Calu3 (cell line): ENCODE data around the gene HS3ST6. TPM values are rescaled to one million over a fixed set of nuclear protein-coding genes. Genes with fewer than 3 reads are reported as not detected.

Experiments
- BruUV-seq: library from RNA; stranded (reverse); fragments of 400-500 nt; replicated peaks from 2 replicates; lab custom pipeline; 2021; lab: Mats Ljungman, UMichigan
- CTCF ChIA-PET: fragments of 300-600 bp; sonication (Branson Sonifier 250); formaldehyde crosslinking; loops from one replicate; lab custom pipeline; 2022; ENCODE audit warnings: antibody characterized with exemption; lab: Charles Lee
- DNase-seq: peaks from one replicate; pipeline ENCODE4 v3.0.0; 2022
- H3K27ac Mint-ChIP-seq: one replicate; pipeline ENCODE4 v1.8.0; 2022; ENCODE audit warnings: mixed read lengths; ENCODE audit not compliant: unreplicated experiment
- H3K27me3 Mint-ChIP-seq: one replicate; pipeline ENCODE4 v1.8.0; 2022; ENCODE audit warnings: mixed read lengths; ENCODE audit not compliant: unreplicated experiment
- H3K36me3 Mint-ChIP-seq: one replicate; pipeline ENCODE4 v1.8.0; 2022; ENCODE audit warnings: mild to moderate bottlenecking, moderate library complexity, mixed read lengths; ENCODE audit not compliant: insufficient read depth, unreplicated experiment
- H3K4me1 Mint-ChIP-seq: one replicate; pipeline ENCODE4 v1.8.0; 2022; ENCODE audit warnings: mild to moderate bottlenecking, low read depth, mixed read lengths; ENCODE audit not compliant: unreplicated experiment
- H3K4me3 Mint-ChIP-seq: one replicate; pipeline ENCODE4 v1.8.0; 2022; ENCODE audit warnings: mild to moderate bottlenecking, low read depth, moderate library complexity, mixed read lengths; ENCODE audit not compliant: unreplicated experiment
- H3K9me3 Mint-ChIP-seq: one replicate; pipeline ENCODE4 v1.8.0; 2022; ENCODE audit warnings: low read depth, mixed read lengths; ENCODE audit not compliant: unreplicated experiment
- CTCF ChIP-seq: fragments of 200-600 bp; IDR thresholded peaks from one replicate; pipeline ENCODE4 v1.8.0; 2022; ENCODE audit warnings: antibody characterized with exemption; ENCODE audit not compliant: unreplicated experiment
- intact Hi-C: fragments of 100-400 bp; cut with micrococcal nuclease; formaldehyde crosslinking; loops from one replicate; pipeline ENCODE4 v1.10.0; 2022; ENCODE audit not compliant: unreplicated experiment
- total RNA-seq: library from RNA; stranded (reverse); gene quantifications from 2 replicates; pipeline ENCODE4 v1.2.3, GENCODE V29; 2022

HS3ST6 gene
- total RNA-seq, 1 experiment from 2014 or later, result not detected

- intact Hi-C loops, result no loop called here
- no peaks in the 10 kb centered on the region for H3K9me3 Mint-ChIP-seq
- BruUV-seq, result no TSS peak
- no peak overlapping the region for H3K4me3 Mint-ChIP-seq
- TF ChIP-seq CTCF, result no peak
- DNase-seq, result no peak
- H3K27ac Mint-ChIP-seq, result no peak overlapping the region
- peaks cover 24% of the 10 kb centered on the region for H3K4me1 Mint-ChIP-seq
- H3K36me3 Mint-ChIP-seq, result no peaks in the 10 kb centered on the region
- CTCF ChIA-PET, result no interaction called here
- peaks cover 50% of the 10 kb centered on the region for H3K27me3 Mint-ChIP-seq
These were observed 6.0 kb downstream of the HS3ST6 start for GRCh38 chr16:1912215-1912543.

DNA sequence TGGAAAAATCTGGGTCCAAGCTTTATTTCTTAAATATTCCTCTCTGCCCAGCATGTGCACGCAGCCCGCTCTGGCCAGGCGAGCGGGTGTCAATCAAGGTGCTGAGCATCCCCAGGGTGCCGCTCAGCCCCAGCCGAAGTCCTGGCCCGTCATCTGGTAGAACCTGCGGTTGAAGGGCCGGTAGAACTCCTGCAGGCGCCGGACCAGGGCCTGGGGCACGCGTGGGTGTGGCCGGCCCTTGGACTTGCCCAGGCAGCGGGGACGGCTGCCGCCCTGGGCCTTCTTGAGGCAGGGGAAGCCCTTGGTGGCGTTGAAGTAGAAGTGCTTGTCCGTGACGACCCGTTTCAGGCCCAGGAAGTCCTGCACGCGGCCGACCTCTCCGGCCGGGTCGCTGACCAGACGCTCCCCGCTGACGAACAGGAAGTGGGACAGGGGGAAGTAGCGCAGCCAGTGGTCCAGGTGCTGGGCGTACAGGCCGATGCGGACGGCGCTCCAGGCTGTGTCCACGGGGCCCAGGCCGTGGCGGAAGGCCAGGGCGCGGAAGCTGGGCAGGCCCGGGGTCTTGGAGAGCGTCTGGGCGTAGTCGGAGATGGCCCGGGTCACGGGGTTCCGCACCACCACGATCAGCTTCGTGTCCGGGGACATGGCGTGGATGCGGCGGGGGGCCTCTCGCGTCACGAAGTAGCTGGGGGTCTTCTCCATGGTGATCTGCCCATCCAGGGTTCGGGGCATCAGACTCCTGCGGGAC, 6.6 kb downstream of the HS3ST6 start:
- intact Hi-C loops, result no loop called here
- Mint-ChIP-seq H3K27me3 (peaks cover 50% of the 10 kb centered on the region), H3K36me3 (no peaks in the 10 kb centered on the region), H3K9me3 (no peaks in the 10 kb centered on the region), H3K4me3 (no peak overlapping the region), H3K27ac (no peak overlapping the region), H3K4me1 (peaks cover 27% of the 10 kb centered on the region)
- CTCF ChIA-PET, result no interaction called here
- TF ChIP-seq CTCF, result no peak
- BruUV-seq, result no TSS peak
- no peak for DNase-seq

GRCh38 chr16:1909561-1910231, 8.5 kb downstream of the HS3ST6 start:
- H3K27me3 Mint-ChIP-seq, result peaks cover 50% of the 10 kb centered on the region
- CTCF ChIA-PET, result no interaction called here
- no peak for DNase-seq
- no peak overlapping the region for H3K4me3 Mint-ChIP-seq
- BruUV-seq, result no TSS peak
- no peak overlapping the region for H3K27ac Mint-ChIP-seq
- TF ChIP-seq CTCF, result no peak
- no peaks in the 10 kb centered on the region for H3K9me3 Mint-ChIP-seq
- no peaks in the 10 kb centered on the region for H3K36me3 Mint-ChIP-seq
- H3K4me1 Mint-ChIP-seq, result peaks cover 36% of the 10 kb centered on the region
- intact Hi-C loops, result no loop called here

GRCh38 chr16:1908983-1909382, 9.2 kb downstream of the HS3ST6 start:
- H3K27ac Mint-ChIP-seq, result no peak overlapping the region
- no TSS peak for BruUV-seq
- peaks cover 36% of the 10 kb centered on the region for H3K4me1 Mint-ChIP-seq
- intact Hi-C loops, result no loop called here
- no peak overlapping the region for H3K4me3 Mint-ChIP-seq
- CTCF ChIA-PET, result interaction anchor here (0.5 to 1.1 kb wide), 2 partner anchors 22 to 43 kb away, joined by 3 read pairs; no protein-coding TSS in a partner anchor
- no peaks in the 10 kb centered on the region for H3K9me3 Mint-ChIP-seq
- H3K27me3 Mint-ChIP-seq, result peaks cover 53% of the 10 kb centered on the region
- H3K36me3 Mint-ChIP-seq, result no peaks in the 10 kb centered on the region
- DNase-seq, result no peak
- TF ChIP-seq CTCF, result no peak
